GM12874 (cell line): ENCODE data around the gene NCOA3.

Experiments
- CTCF ChIP-seq: IDR thresholded peaks from 2 replicates; pipeline ENCODE4 v1.5.1; 2011; ENCODE audit warnings: low read depth, mild to moderate bottlenecking, control low read depth, low read length, moderate library complexity; ENCODE audit not compliant: insufficient read depth

NCOA3 gene

DNA sequence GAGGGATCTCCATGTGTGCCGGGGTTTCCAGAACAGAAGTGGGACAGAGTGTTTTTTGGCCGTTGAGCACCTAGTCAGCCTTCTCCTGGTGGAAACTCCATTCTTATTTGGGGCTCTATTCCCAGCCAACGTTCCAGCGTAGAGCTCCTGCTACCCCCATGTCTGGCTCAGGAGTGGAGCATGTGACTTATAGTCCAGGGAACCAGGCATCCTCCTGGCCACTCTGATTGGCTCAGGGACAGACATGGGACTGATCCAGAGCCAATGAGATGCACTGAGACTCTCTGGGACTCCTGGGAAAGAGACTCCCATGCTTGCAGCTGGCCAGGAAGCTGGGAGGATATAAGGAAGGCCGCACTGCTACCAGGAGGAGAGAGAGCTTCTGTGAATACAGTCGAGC, 196.5 kb downstream of the NCOA3 start:
- no peak for TF ChIP-seq CTCF

GRCh38 chr20:47699818-47700217, 198.1 kb downstream of the NCOA3 start:
- no peak for TF ChIP-seq CTCF

DNA sequence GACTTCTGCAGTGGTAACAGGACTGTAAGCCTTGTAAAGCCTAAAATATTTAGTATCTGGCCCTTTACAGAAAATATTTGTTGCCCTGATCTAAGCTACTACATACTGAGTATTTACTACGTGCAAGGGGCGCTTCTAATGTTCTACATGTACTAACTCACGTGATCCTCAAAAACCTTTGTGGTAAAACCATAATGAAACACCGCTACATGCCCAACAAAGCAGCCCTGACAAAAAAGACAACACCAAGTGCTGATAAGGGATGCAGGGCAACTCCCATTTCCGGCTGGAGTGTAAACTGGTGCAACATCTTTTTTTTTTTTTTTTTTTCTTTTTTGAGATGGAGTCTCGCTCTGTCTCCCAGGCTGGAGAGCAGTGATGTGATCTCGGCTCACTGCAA, 198.6 kb downstream of the NCOA3 start:
- TF ChIP-seq CTCF, result no peak

DNA sequence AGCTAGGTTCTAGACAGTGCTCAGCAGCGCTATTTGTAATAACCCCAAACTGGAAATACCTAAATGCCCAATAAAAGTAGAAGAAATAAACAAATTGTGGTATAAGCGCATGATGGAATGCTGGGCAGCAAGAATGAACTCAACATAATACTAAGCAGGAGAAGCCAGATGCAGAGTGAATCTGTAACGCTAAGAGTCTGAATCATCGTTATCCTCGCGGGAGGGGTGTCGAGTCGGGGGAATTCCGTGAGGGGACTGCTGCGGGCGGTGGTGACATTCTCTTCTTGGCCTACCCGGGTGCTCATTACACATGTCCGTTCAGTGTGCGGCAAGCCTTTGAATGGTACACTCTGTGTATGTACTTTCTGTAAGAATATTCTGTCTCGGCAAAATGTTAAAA, 199.9 kb downstream of the NCOA3 start:
- TF ChIP-seq CTCF, result no peak

GRCh38 chr20:47703748-47704147, 202.1 kb downstream of the NCOA3 start:
- TF ChIP-seq CTCF, result no peak

GRCh38 chr20:47704746-47705496, 203.2 kb downstream of the NCOA3 start:
- TF ChIP-seq CTCF, result no peak

- TF ChIP-seq CTCF, result no peak
Measured at GRCh38 chr20:47705497-47705856, 203.8 kb downstream of the NCOA3 start.
